Activated gamma-delta T cell (primary cell): ENCODE measurements around the gene S100A3.
A peak's percentile ranks its signal among the peaks of the same experiment; 100 is the strongest.
"Not testable (repeated sequence)": the region's sequence is repeated elsewhere in the genome, so short reads cannot be mapped to it uniquely, and the experiment has no call there.

ENCODE experiments used
- DNase-seq: peaks from one replicate; lab custom pipeline; 2025; lab: John Stamatoyannopoulos, UW

The S100A3 gene

DNA sequence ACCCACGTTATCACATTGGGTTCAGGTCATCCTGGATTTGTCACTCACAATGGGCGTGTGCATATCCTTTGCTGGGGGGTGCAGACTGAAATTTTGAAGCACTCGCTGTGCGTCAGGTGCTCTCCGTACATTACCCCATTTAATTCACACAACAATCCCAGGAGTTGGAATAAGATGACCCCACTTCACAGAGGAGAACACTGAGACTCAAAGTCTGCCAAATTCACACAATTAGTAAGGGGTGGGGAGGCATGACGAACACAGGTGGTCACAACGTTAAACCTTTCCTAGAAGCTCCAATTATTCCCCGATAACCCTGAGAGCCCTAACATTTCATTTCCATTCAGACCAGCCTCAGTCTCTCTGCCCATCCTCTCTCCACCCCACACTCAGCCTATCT, 20.4 kb upstream of the S100A3 start:
- DNase-seq: no peak

DNA sequence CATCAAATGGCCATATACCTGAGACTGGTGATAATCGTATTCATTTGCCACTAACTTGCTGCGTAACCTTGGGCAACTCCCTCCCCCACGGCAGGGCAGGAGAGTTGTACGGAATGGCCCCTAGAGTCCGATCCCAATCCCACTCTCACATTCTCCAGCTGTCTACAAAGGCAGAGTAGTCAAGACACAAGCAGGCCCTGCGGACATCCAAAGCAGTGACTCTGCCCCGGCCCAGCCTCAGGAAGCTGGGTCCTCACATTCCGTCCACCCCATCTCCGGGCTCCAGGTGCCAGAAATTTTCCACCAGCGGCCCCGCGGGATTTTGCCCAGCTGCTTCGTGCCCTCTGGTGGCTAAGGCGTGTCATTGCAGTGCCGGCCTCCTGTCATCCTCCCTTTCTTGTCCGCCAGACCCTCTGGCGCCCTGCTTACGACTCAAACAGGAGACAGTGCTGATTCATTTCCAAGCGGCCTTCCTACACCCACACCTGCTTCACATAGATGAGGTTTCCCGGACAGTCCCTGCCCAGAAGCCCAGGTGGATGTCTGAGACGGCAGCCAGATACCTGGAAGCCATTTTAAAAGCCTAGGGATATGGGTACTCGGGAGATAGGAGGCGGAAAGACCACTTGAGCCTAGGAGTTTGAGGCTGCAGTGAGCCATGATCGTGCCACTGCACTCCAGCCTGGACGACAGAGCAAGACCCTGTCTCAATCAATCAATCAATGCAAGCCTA, 19.5 kb upstream of the S100A3 start:
- peak; percentile 23 for DNase-seq

DNA sequence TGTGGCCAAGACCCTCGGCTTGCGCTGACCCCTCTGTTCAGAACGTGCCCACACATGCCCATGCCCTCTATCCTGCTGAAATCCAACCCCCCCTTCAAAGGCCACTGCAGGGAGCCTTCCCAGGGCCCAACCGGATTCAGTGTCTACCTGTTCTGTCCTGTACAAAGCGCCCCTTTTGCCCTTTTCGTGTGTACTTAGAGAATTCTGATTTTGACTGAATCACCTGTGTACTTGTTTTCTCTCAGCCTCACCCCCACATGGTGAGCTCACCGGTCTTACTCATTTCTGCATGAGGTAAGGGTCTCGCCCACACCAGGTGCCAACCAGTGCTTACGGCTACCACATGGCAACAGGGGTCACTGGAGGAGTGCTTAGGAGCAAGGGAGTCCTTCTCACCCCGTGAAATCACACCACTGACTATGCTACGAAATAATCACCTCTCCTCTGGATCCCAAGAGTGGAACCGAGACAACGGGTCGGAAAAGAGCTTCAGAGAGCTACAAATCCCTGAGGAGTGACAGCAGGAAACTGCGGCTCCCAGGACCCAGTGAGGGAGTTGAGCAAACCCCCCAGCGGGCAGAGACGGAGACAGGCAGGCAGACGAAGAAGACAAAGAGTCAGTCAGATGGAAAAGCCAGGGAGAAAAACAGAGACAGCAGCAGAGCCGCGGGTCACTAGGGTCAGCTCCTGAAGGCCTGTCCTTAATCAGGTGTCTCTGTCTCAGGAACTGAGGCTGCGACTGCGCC, 18.7 kb upstream of the S100A3 start:
- no peak for DNase-seq

DNA sequence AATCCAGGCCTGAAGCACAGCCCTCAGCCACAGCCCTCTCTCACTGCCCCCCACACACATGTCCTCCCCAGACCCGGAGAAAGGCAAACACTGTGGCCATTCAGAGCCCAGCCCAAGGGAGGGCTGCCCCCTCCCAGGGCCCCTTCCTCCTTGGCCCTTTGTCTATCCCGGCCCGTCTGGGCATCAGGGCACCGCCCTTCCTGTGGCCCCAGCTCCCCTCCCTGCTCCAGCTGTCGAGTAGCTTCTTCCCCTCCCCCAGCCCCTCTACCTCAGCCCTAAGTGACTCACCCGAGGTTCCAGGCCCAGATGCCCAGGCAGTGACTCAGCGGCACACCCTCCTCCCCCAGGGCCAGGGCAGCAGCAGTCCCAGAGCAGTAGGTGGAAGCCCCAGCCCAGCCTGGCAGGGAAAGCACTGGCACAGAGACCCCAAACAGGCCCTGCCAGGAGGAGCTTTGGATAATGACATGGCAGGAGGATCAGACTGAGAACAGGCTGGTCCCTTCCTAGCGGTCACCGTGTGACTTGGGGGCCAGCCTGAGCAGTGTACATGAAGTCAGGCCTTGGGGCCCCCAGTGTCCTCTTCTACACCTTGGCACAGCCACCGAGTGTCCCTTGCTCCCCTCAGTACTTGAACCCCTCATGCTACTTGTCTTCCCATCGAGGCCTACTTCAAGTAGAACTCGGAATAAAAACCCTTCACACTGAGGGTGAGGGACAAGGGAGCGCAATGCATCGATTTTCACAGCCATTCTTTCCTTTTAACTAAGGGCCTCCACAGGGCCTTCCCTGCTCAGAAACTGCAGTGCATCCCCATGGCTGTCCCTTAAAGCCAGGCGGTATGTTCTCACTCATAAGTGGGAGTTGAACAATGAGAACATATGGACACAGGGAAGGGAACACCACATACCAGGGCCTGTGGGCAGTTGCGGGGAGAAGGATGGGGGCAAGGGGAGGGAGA, 17.6 kb upstream of the S100A3 start:
- DNase-seq: peak; percentile 37

DNA sequence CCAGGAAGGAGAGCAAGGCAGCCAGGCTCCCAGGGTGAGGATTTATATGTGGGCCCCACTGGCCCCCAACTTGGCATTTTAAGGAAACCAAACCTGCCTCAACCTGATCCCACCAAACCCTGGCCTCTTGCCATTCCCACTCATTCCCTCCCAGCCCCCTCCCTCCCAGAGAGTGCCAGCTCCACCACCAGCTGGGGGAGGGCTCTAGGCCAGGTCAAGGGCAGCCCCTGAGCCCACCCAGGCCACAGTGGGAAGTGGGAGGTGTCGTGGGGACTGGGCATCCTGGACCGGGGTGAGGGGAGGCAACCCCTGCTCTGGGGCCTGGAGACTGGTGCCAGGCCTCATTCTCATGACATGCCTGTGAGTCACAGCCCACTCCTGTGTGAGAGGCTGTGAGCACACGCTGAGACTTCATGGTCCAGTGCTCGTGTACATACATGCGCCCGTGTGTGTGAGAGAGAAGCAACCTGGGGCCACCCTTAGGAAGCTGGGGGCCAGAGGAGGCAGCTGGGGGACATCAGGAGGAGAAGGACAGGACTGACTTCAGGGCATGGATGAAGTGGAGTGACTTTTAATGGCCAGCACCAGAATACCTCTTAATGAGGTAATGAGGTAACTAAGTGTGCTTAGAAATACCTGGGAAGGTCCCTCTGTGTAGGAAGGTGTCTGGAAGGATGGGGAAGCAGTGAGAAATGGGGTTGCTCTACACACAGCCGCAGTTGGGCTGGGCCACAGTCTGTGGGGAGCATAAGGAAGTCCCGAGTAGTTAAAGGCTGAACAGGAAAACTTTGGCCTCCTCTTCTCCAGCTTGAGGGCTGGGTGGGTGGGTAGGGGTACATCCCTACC, 16.7 kb upstream of the S100A3 start, which contains the start of gene S100A2:
S100A2 (minus strand) TSS at position 316 of the 846 bp plus-strand sequence. CDS start 1,967 bp downstream, outside the sequence.
- no peak for DNase-seq

DNA sequence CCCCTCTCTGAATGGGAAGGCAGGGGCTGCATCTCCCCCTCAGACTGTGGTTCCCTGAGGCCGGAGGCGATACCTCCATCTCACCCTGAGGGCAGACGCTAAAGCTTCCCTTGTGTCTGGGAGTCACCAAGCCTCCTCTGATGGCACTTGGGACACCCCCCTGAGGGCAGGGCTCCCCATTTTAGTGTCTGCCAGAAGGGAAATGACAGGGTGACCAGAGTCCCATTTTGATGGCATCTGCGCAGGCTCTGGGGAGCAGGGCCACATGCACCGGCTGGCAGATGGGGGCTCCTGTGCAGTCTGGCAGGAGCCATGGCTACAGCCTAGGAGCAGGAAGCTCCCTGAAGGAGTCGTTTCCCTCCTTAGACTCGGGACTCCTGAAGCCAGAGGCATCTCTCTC, 14.9 kb upstream of the S100A3 start:
- no peak for DNase-seq

DNA sequence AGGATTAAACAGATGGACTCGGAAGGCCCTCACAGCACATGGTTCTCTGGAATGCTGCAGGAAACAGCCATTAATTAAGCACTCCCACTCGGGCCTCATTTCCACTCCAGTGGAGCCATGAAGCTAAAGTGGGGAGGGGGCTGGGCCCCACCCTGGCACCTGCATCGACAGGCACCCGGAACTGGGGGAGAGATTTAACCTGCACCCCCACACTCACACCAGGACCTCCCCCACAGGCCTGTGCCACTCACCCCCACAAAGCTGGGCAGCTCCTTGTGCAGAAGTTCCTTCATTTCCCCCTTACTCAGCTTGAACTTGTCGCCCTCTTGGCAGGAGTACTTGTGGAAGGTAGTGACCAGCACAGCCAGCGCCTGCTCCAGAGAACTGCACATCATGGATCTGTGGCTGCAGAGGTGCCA, 14.4 kb upstream of the S100A3 start:
- DNase-seq: no peak

DNA sequence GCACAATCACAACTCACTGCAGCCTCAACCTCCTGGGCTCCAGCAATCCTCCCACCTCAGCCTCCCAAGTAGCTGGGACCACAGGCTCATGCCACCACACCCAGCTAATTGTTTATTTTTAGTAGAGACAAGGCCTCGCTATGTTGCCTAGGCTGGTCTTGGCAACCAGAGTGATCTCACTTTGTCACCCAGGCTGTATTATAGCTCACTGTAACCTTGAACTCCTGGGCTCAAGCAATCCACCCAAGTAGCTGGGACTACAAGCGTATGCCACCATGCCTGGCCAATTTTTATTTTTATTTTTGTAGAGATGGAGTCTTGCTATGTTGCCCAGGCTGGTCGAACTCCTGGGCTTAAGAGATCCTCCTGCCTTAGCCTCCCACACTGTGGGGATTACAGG, 13.0 kb upstream of the S100A3 start:
- DNase-seq: not testable (repeated sequence)

DNA sequence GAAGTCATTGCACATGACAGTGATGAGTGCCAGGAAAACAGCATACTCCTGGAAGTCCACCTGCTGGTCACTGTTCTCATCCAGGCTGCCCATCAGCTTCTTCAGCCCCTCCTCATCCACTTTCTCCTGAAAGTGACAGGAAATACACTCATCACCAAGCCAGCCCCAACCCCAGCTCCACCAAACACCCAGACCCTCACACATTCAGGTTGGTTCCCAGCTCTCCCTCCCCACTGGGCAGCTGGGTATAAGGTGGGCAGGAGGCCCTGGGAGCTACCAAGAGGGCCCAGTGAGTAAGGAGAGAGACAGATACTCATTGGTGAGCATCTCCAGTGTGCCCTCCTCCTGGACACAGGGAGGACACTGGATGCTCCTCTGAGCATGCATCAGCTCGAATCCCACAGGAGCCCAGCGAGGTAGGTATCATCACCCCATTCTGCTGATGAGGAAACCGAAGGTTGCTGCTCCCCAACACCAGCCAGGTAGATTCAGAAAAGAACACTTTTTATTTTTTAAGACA, 12.5 kb upstream of the S100A3 start:
- no peak for DNase-seq

DNA sequence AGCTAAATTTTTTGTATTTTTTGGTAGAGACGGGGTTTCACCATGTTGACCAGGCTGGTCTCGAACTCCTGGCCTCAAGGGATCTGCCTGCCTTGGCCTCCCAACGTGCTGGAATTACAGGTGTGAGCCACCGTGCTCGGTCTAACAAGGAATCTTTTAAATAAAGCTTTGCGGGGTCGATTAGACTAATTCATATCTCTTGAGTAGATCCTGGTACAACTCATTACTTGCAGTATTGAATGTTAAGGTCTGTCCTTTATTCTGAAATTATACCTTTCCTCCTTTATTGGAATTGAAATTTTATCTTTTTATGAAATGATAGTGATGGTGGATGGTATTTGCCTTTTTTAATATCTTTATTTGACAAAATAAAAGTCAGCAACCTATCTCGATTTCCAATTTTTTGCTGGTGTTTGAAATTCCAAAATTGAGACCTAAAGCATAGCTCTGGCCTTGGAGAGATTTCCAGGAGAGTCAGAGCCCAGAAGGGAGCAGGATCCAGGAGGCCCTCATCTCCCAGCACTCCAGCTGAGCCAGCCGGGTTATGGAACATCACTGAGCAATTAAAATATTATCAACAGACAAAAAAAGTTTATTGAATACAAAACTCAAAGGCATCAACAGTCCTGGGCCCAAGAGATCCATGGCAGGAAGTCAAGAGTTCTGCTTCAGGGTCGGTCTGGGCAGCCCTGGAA, 11.9 kb upstream of the S100A3 start:
- no peak for DNase-seq

DNA sequence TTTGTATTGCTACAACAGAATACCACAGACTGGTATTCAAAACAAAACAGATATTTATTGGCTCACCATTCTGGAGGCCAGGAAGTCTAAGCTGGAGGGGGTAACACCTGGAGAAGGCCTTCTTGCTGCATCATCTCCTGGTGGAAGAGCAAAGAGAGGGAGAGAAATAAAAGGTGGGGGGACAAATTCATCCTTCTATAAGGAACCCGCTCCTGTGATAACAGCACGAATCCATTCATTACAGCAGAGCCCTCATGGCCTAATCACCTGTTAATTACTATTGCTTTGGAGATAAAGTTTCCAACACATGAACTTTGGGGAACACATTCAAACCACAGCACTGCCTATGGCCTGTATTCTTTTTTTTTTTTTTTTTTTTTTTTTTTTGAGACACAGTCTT, 11.2 kb upstream of the S100A3 start:
- no peak for DNase-seq

DNA sequence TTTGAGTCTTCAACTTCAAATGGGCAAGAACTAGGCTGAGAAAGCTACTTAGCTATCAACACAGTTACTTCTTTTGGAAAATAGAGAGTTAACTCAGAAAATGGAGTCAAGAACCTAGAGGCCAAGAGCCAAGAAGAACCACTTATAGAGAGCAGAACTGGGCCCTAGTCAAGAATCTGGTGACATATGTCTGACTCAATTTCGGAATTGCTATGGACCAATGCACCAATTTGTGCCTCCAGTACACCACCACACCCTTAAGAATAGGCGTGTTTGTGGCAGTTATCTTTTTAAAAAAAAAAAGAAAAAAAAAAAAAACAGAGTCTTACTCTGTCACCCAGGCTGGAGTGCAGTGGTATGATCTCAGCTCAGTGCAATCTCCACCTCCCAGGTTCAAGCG, 8.8 kb upstream of the S100A3 start:
- DNase-seq: no peak

DNA sequence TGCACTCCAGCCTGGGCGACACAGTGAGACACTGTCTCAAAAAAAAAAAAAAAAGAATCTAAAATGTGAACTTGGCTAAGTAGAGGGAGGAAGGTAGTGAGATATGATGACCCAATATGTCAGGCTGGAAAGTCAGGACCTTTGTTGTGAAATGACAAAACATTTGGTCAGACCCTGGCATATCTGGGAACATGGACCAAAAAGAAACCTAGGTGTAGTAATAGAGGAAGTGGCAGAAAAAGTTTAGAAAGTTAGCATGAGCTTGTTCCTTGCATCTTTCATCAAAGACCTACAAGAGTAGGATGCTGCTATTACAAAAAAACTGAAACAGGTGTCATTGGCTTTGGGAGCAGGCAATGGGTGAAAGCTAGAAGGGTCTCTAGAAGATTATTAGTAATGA, 7.3 kb upstream of the S100A3 start:
- DNase-seq: no peak

DNA sequence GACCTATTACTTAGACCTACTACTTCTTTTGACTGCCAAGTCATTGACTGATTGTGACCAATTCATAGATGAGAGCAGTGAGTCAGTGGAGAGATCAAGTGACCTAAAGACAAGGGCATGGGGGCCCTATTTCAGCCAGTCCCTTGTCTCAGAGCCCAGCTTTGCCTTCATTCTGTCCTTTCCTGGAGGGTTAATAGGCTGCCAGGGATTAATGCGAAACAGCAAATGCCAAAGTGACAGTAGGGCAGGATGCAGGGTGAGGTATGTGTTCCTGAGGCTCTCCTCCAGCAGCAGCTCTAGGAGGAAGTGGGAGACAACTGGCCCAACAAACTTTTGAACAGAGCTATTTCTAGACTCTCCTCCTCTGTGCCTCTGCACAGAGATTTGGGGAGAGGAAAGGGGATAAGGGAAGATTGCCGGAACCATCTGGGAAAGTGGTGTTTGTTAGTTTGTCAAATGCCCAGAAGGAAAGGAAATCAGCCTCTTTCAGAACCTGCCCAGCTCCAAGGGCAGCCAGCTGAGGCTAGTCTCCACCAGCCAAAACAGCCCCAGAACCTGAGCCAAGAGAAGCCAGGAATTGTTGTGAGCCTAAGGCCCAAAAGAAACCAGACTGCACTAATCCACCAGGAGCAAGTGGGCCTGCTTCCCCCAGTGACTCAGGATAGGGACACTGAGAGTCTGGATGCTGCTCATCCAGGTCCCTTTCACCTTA, 4.9 kb upstream of the S100A3 start:
- no peak for DNase-seq

DNA sequence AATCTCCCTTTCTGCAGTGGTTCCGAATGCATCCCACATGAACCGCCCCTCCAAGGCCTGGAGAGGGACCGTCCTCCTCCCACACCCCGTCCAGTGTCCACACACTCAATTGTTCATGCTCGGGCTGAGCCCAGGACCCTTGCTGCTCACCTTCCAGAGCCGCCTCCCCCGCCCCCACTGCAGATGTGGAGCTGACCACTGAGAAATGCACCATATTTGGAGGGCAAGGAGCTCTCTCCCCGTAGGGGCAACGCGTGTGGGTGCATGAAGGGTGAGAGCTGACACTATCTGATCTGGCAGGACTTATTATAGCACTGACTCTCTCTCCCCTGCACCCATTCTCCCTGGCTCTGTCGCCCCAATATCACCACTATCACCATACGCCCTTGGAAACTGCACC, 4.0 kb upstream of the S100A3 start:
- no peak for DNase-seq

DNA sequence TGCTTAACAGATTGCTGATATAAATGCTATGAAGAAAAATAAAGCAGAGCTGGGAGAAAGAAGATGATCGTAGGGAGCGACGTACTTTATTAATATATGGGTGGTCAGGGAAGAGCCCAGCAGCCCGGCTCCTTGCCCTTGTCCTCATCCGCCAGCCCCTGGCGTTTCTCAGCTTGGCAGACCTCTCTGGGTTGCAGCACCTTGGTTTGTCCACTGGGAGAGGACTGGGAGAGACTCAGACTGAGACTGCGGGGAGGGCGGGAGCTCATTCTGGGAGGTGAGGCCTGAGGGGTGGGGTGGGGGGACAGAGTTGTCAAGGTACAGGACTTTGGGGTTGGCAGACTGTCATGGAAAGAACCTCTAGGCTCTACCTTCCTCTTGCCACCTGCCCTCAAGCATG, 3.3 kb upstream of the S100A3 start:
- no peak for DNase-seq

DNA sequence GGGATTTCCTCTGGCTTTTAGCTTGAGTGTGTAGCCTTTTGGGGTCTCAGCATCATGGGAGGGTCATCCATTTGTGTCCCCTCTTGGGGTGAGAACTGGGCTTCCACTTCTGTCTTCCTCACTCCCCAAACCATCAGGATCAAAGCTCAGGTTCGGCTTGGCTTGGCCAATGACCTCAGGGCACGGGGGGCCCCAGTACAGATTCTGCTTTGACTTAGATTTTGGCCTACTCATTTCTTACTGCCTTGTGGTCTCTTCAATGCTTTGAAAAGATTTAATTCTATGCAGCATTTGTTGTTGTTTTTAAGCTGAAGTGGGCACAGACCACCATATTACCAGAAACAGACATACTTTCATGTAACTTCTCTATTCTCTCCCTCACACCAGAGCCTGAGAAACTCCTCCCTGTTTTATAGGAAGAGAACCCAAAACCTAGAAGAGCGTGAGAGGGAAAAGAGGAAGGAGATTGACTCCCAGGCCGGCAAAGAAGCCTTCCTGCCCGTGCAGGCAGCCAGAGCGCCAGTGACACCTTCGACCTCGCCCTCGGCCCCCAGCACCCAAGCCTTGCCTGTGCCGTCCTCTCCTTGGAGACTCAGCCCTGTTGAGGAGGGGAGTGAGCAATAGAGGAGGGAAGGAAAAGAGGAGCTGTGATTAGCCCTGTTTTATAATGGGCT, 1.9 kb upstream of the S100A3 start:
- no peak for DNase-seq

DNA sequence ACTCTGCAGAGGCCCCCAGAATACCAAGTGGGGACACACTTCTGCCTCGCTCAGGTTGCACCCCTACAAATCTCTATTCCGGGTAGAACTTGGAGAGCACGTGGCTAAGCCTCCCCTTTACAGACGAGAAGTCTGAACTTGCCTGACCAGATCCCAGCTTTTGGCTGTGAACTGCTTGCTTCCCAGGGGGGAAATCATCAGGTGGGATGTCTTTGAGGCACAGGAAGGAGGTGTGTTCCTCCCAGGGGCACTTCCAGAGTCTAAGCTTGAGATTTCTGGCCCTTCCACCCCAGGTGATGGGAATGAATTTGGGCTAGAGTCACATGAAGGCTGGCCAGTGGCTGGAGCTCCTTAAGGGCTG, 1.3 kb upstream of the S100A3 start:
- DNase-seq: no peak

DNA sequence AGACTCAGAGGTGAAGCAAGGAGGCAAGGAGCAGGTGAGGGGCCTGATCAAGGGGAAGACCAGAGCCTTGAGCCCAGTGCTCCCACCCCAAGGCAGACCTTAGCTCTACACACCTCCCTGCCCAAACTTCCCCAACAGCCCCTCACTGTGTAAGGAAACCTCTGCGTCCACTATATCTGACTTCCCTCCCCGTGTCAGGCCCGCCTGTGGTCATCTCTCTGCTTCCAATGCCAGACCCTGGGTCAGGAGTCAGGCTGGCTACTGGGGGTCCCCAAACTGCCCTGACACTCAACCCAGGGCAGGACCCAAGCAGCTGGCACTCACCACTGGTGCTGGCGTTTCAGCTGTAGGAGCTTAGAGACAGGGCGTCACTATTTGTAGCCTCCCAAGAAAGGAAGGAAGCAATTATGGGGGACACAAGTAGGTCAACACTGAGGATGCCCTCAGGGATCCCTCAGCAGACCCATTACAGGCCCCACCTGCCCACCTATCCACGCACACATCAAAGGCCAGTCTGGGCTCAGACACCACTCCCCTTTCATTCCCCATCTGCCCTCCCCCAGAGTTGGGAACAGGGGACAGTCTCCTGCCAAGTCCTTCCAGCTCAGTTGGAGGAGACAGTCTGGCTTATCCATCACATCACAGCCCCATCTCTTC, 811 bp upstream of the S100A3 start:
- DNase-seq: no peak
